ENCODE data around the gene TIMM23. TPM values are rescaled to one million over a fixed set of nuclear protein-coding genes. Genes with fewer than 3 reads are reported as not detected.

The TIMM23 gene
- total and polyA plus RNA-seq, 9 donors = 49.8 to 58.8 (median 54.2) TPM

DNA sequence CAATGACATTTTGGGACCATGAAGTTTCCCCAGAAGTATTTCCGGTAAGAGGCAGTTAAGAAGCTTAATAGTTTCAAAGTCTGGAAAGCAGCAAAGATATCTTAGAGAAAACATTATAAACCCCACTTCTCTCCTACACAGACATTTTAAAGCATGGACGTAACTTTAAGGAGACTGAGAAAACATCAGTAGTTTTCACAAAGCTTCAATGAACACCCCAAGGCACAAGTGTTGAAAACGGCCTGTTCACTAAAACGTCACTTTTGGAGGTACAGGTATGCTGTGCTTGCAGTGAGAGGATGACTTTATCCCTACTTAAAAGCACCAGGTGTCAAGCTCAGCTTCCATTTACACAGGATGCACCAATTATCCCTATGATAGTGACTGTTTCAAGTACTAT lies 33.1 kb downstream of the TIMM23 start:
- Histone ChIP-seq H3K27me3 (ENCODE audit: control insufficient read depth, insufficient read depth, low read length) (no peaks in the 10 kb centered on the region), H3K4me1 (ENCODE audit: control insufficient read depth, insufficient read depth, low read length) (no peaks in the 10 kb centered on the region), H3K9me3 (replicated peaks; ENCODE audit: control insufficient read depth, low read depth, low read length) (no peaks in the 10 kb centered on the region), H3K27ac (ENCODE audit: low read length) (no peak overlapping the region), H3K36me3 (ENCODE audit: control insufficient read depth, insufficient read depth, low read length) (peaks cover 52% of the 10 kb centered on the region), H3K4me3 (ENCODE audit: low read length) (no peak overlapping the region)
- no peak for DNase-seq
- no CpG with 5 or more reads among the region's 4 CpGs for WGBS (ENCODE audit: insufficient coverage)

DNA sequence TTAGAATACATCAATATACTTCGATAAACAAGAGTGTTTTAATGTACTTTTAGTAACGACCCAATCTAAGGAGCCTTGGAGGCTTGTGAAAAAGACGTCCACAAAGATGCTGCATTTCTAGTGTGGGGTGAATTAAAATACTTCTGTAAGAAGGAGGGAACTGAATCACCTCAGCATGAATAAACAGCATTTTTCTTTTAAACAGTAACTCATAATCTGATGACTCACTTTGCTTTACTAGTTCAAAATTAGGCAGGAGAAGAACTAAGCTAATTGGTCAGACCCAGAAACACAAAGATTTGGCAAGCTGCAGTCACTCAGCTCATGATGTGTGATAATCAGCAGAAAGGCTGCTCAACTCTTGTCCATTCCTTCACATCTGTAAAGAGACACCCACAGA lies 33.9 kb downstream of the TIMM23 start:
- H3K27me3 ChIP-seq (ENCODE audit: control insufficient read depth, insufficient read depth, low read length) = no peaks in the 10 kb centered on the region
- no CpG with 5 or more reads among the region's 3 CpGs for WGBS (ENCODE audit: insufficient coverage)
- no peaks in the 10 kb centered on the region for H3K9me3 ChIP-seq (replicated peaks; ENCODE audit: control insufficient read depth, low read depth, low read length)
- DNase-seq = no peak
- no peak overlapping the region for H3K27ac ChIP-seq (ENCODE audit: low read length)
- no peak overlapping the region for H3K4me3 ChIP-seq (ENCODE audit: low read length)
- H3K4me1 ChIP-seq (ENCODE audit: control insufficient read depth, insufficient read depth, low read length) = no peaks in the 10 kb centered on the region
- peaks cover 54% of the 10 kb centered on the region for H3K36me3 ChIP-seq (ENCODE audit: control insufficient read depth, insufficient read depth, low read length)

DNA sequence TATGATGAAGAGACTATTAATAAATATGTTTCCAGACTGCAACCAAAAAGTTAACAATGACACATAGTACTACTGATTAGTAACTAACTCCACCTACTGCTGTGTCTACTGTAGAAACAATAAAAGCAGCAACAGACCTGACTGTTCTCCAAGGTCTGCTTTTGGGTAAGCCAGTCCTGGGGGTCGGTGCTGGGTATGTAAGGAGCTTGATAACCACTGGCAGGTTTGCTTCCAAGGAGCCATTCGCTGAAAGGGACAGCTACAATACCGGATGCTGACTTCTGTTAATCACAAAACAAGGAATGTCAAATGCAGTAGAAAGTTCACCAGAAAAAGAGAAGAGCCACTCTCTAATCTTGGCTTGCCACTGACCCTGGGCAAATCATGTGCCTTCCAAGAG lies 40.5 kb downstream of the TIMM23 start:
- Histone ChIP-seq H3K9me3 (replicated peaks; ENCODE audit: control insufficient read depth, low read depth, low read length) (no peaks in the 10 kb centered on the region), H3K4me3 (ENCODE audit: low read length) (no peak overlapping the region), H3K4me1 (ENCODE audit: control insufficient read depth, insufficient read depth, low read length) (no peaks in the 10 kb centered on the region), H3K27me3 (ENCODE audit: control insufficient read depth, insufficient read depth, low read length) (no peaks in the 10 kb centered on the region), H3K27ac (ENCODE audit: low read length) (no peak overlapping the region), H3K36me3 (ENCODE audit: control insufficient read depth, insufficient read depth, low read length) (peaks cover 61% of the 10 kb centered on the region)
- DNase-seq = no peak
- WGBS (ENCODE audit: insufficient coverage) = 84% methylated on average over 3 of the region's 3 CpGs

DNA sequence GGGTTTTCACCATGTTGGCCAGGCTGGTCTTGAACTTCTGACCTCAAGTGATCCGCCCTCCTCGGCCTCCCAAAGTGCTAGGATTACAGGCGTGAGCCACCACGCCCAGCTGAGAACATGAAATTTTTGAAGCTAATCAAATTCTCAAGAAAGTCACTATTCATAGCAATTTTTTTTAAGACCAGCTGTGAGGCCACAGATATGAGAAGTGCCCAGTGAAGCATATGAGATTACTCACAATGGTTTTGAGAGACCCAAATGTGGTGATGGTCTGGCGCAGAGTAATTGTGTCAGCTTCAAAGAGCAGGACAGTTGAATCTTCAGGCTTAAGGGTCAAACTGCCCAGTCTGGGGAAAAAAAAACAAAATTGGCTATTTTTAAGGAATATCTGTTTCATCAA lies 41.9 kb downstream of the TIMM23 start:
- Histone ChIP-seq H3K4me3 (ENCODE audit: low read length) (no peak overlapping the region), H3K27me3 (ENCODE audit: control insufficient read depth, insufficient read depth, low read length) (no peaks in the 10 kb centered on the region), H3K27ac (ENCODE audit: low read length) (no peak overlapping the region), H3K4me1 (ENCODE audit: control insufficient read depth, insufficient read depth, low read length) (no peaks in the 10 kb centered on the region), H3K36me3 (ENCODE audit: control insufficient read depth, insufficient read depth, low read length) (peaks cover 48% of the 10 kb centered on the region), H3K9me3 (replicated peaks; ENCODE audit: control insufficient read depth, low read depth, low read length) (no peaks in the 10 kb centered on the region)
- 90% methylated on average over 3 of the region's 5 CpGs for WGBS (ENCODE audit: insufficient coverage)
- DNase-seq = no peak

DNA sequence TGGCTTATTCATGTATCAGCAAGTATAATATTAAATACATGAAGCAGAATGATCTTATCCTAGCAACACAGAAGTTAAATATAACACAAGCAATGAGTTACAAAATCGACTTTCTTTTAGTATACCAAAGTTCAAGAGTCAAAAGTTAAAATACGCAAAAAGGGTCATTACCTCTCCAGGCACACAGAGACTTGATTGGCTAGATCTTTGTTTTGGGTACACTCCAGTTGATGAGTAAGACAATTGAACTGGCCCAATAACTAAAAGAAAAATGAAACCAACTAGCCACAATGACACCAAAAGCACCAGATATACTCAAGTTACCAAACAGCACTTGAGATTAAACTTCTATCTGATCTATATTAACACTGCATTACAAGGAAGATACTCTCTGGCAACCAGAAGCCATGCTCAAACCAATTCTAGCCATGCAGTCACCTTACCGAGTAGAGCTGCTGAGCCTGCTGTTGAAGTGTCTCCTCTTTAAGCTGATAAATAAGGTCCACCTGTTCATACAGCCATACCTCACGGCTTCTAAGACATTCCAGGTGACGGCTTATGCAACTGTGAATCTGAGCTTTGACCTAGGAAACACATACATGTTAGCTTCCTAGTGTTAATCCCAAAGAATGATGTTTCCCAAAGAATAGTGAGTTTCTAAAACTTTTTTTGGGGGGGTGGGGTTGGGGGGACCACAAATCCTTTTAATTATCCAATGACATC lies 42.6 kb downstream of the TIMM23 start:
- Histone ChIP-seq H3K36me3 (ENCODE audit: control insufficient read depth, insufficient read depth, low read length) (peaks cover 42% of the 10 kb centered on the region), H3K4me3 (ENCODE audit: low read length) (no peak overlapping the region), H3K27ac (ENCODE audit: low read length) (no peak overlapping the region), H3K9me3 (replicated peaks; ENCODE audit: control insufficient read depth, low read depth, low read length) (no peaks in the 10 kb centered on the region), H3K27me3 (ENCODE audit: control insufficient read depth, insufficient read depth, low read length) (no peaks in the 10 kb centered on the region), H3K4me1 (ENCODE audit: control insufficient read depth, insufficient read depth, low read length) (no peaks in the 10 kb centered on the region)
- WGBS (ENCODE audit: insufficient coverage) = 100% methylated on average over 1 of the region's 5 CpGs
- no peak for DNase-seq

DNA sequence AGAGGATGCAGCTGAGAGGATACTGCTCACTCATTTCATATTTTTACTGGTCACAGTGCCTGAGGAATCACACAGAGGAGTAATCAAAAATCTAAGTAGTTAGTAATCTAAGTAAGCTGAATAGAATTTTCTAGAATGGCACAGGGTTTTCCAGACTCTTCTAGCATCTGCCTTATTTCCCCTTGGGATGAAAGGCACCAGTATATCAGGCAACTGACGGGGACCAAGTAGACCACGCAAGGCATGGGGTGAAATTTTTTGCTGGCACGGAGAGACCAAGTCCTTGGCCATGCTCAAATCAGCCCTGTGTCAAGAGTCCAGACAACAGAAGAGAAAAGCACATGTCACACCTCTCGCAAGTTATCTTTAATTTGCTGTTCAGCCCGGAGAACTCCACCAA lies 43.9 kb downstream of the TIMM23 start:
- Histone ChIP-seq H3K27ac (ENCODE audit: low read length) (no peak overlapping the region), H3K4me3 (ENCODE audit: low read length) (no peak overlapping the region), H3K4me1 (ENCODE audit: control insufficient read depth, insufficient read depth, low read length) (peaks cover 3% of the 10 kb centered on the region), H3K9me3 (replicated peaks; ENCODE audit: control insufficient read depth, low read depth, low read length) (no peaks in the 10 kb centered on the region), H3K27me3 (ENCODE audit: control insufficient read depth, insufficient read depth, low read length) (no peaks in the 10 kb centered on the region), H3K36me3 (ENCODE audit: control insufficient read depth, insufficient read depth, low read length) (peaks cover 31% of the 10 kb centered on the region)
- no peak for DNase-seq
- WGBS (ENCODE audit: insufficient coverage) = 91% methylated on average over 4 of the region's 5 CpGs

DNA sequence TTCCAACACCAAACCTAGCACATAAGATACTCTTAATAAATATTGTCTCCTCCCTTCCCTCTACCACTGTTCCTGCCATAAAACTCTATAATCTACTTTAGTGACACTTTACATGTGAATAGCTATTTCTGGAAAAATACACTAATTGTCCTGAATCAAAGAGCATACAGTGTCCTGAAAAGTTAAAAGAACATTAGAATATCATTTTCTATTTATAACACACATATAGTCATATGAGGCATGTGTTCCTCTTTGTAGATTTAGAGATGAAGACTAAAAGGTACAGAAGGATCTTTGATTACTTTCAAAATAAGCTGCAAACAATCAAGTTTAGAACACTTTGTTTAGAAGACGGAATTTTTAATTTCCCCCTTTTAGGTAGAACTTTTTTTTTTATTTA lies 44.5 kb downstream of the TIMM23 start:
- Histone ChIP-seq H3K27me3 (ENCODE audit: control insufficient read depth, insufficient read depth, low read length) (no peaks in the 10 kb centered on the region), H3K9me3 (replicated peaks; ENCODE audit: control insufficient read depth, low read depth, low read length) (no peaks in the 10 kb centered on the region), H3K36me3 (ENCODE audit: control insufficient read depth, insufficient read depth, low read length) (peaks cover 31% of the 10 kb centered on the region), H3K4me1 (ENCODE audit: control insufficient read depth, insufficient read depth, low read length) (peaks cover 3% of the 10 kb centered on the region), H3K27ac (ENCODE audit: low read length) (no peak overlapping the region), H3K4me3 (ENCODE audit: low read length) (no peak overlapping the region)
- WGBS (ENCODE audit: insufficient coverage) = no CpG with 5 or more reads among the region's 1 CpG
- no peak for DNase-seq

DNA sequence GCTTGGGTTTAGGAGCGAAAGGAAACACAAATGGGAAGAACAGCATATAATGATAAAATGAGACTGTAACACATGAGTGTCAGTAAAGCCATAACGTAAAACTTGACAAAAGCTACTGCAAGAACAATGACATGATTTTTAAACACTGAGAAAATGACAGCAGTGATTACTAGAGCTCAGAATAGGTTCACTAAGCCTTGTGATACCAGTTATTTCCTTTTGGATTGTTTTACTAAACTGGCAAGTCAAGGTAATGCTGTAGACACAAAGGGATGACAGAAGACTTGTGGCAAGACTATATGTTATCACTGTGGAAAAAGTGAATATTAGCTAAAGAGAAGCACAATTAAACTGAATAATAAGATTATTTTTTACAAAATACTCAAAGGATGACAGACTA lies 45.4 kb downstream of the TIMM23 start:
- peaks cover 3% of the 10 kb centered on the region for H3K4me1 ChIP-seq (ENCODE audit: control insufficient read depth, insufficient read depth, low read length)
- no peak overlapping the region for H3K4me3 ChIP-seq (ENCODE audit: low read length)
- no CpG with 5 or more reads among the region's 2 CpGs for WGBS (ENCODE audit: insufficient coverage)
- H3K27me3 ChIP-seq (ENCODE audit: control insufficient read depth, insufficient read depth, low read length) = no peaks in the 10 kb centered on the region
- no peaks in the 10 kb centered on the region for H3K9me3 ChIP-seq (replicated peaks; ENCODE audit: control insufficient read depth, low read depth, low read length)
- no peak overlapping the region for H3K27ac ChIP-seq (ENCODE audit: low read length)
- DNase-seq = no peak
- H3K36me3 ChIP-seq (ENCODE audit: control insufficient read depth, insufficient read depth, low read length) = peaks cover 27% of the 10 kb centered on the region

DNA sequence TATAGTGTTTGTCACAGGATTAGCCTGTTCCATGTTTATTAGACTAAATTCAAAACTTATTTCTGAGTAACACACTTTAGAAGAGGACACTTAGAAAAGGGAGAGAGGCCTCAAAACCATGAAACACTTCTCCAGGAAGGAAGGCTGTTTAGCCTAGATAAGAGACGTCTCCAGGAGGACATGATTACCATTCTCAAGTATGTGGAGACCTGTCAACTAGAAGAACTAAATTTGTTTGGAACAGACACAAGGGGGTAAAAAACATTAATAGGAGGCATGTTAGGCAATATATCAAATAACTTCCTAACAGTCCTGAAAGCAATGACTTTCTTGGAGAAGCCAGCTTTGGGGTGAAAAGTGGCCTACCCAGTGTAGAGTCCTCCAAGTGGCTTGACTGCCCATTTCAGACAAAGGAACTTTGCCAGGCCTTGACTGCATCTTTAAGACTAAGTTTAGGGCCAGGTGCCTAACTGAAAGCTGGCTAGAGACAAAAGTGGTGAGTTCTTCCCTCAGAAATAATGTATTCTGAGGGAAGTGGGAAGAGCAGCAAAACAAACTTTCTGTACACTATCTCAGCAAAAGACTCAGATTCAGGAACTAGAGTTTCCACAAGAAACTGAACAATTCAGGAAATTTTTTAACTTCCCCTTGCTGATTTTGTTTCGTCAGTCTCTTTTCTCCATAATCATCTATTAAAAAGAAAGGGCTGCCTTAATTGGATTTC lies 46.3 kb downstream of the TIMM23 start:
- no peak overlapping the region for H3K27ac ChIP-seq (ENCODE audit: low read length)
- no peaks in the 10 kb centered on the region for H3K9me3 ChIP-seq (replicated peaks; ENCODE audit: control insufficient read depth, low read depth, low read length)
- peak; percentile 49 for DNase-seq
- no peak overlapping the region for H3K4me3 ChIP-seq (ENCODE audit: low read length)
- no peaks in the 10 kb centered on the region for H3K27me3 ChIP-seq (ENCODE audit: control insufficient read depth, insufficient read depth, low read length)
- 80% methylated on average over 1 of the region's 2 CpGs for WGBS (ENCODE audit: insufficient coverage)
- peaks cover 3% of the 10 kb centered on the region for H3K4me1 ChIP-seq (ENCODE audit: control insufficient read depth, insufficient read depth, low read length)
- H3K36me3 ChIP-seq (ENCODE audit: control insufficient read depth, insufficient read depth, low read length) = peaks cover 21% of the 10 kb centered on the region

DNA sequence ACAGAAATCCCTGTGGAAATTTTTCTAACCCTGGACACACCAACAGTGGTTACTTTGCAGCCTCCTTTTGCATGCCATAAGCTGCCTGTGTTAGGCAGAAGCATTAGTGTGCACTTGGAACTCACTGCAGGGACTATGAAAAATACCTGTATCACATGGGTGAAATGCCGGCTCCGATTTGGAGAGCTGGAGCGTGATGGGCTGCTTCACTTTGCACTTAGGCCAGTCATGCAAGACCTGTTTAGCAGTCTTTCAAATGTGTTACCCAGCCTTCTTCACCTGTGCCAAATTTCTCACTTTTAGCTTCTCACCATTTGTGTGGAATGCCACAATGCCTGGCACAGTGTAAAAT lies 46.9 kb downstream of the TIMM23 start:
- H3K9me3 ChIP-seq (replicated peaks; ENCODE audit: control insufficient read depth, low read depth, low read length) = no peaks in the 10 kb centered on the region
- H3K27me3 ChIP-seq (ENCODE audit: control insufficient read depth, insufficient read depth, low read length) = no peaks in the 10 kb centered on the region
- 88% methylated on average over 3 of the region's 3 CpGs for WGBS (ENCODE audit: insufficient coverage)
- no peak overlapping the region for H3K27ac ChIP-seq (ENCODE audit: low read length)
- peaks cover 3% of the 10 kb centered on the region for H3K4me1 ChIP-seq (ENCODE audit: control insufficient read depth, insufficient read depth, low read length)
- no peak for DNase-seq
- no peak overlapping the region for H3K4me3 ChIP-seq (ENCODE audit: low read length)
- H3K36me3 ChIP-seq (ENCODE audit: control insufficient read depth, insufficient read depth, low read length) = peaks cover 19% of the 10 kb centered on the region

All from muscle of leg (tissue), 11 donors.